ENCODE data around the gene UBE2N.
"Not testable (repeated sequence)": the region's sequence is repeated elsewhere in the genome, so short reads cannot be mapped to it uniquely, and the experiment has no call there.

The UBE2N gene

DNA sequence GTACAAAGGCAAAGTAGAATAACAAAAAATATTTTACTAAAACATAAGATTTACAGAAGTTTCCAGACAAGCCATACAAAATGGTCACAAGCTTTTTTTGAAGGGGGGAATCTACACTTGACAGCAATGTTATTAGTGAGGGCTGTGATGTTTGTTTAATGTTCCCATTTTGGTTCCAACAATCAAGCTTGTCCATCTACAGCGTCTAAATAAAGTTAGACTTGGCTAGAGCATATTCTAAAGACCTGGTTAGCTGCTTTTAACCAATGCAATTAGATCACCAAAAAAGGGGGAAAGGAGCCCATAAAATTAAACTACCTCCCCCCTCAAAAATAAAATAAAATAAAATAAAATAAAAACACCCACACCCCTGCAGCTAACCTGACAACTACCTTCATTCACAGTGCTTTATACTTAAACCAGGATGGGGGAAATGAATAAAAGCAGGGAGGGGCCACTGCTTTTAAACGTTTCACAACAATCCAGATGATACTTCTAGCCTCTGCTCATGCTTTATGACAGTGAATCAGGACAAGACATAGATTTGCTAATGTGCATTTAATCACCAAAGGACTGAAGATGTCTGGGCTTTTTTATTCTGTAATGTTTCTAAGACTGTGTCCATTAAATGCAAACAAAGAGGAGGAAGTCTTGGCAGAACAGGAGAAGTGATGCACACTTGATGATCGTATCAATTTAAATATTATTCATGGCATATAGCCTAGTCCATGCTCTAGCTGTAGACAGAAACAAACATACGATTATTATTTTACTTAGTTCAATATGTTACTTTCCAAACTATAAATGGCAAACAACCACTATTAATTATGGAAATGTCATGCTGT is 32.2 kb downstream of the UBE2N start:
- not testable (repeated sequence) for DNase-seq

DNA sequence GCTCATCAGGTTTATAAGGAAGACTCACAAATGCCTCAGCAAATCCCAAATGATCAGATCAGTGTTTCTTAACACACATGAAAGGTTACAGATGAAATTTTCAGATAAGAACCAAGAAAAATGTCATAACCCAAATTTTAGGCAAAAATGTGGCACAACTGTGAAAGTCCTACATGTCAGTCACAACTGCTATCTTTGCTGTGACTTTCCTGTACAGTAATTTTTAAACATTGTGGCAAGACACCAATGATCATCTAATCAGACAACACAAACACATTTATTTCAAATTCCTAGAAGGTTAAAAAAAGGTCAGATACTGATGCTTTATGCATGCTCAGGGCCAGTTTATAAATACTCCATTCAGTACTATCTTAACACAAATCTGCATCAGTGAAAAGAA is 32.9 kb downstream of the UBE2N start:
- DNase-seq: no peak

DNA sequence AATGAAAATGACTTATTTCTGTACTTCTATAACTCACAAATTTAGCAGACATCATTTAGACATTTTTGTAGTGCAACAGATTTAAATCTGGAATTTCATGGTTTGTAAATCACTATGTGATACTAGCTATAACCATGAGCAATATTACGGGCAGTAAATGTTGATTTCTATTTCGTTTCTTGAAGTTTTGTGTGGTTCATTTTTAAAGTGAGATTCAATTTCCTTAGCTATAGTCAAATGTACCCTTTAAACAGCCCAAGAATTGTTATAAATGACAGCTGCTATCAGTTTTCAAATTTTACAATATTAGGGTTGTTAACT is 33.8 kb downstream of the UBE2N start:
- no peak for DNase-seq

DNA sequence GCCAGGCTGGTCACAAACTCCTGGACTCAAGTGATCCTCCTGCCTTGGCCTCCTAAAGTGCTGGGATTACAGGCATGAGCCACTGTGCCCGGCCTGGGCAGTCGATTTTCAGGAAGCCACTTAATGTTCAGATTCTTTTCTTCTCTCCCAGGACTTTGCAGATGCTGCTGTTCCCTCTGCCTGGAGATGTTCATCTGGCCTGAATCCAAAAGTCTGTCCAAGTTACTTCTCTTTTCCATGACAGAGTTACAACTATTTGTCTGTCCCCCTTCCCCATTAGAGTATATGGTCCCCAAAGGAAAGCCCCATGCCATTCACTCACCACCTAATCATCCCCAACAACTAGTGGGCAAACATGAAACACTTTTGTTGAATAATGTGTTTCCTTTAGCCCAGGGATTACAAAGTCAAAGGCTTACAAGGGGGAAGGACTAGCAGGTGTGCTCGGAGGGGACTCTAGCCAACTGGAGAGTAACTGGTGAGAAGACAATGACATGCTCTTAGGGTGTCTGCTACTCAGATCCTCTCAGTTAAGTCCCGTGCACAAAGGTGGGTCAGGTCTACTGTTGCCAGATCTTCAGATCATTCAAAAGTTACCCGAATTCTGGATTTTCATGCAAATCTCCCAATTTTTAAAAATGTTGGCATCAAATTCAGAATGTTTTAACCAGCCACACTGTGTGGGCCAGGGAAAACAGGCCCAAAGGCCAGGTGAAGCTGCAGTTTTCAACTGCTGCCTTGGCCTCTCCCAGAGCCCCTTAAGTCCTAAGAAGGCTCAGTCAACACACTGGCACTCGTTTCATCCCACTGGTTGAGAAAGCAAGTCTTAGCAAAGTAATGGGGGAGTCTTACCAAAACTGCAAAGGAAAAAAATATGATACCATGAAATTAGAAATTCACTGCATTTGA is 34.4 kb downstream of the UBE2N start:
- DNase-seq: no peak

DNA sequence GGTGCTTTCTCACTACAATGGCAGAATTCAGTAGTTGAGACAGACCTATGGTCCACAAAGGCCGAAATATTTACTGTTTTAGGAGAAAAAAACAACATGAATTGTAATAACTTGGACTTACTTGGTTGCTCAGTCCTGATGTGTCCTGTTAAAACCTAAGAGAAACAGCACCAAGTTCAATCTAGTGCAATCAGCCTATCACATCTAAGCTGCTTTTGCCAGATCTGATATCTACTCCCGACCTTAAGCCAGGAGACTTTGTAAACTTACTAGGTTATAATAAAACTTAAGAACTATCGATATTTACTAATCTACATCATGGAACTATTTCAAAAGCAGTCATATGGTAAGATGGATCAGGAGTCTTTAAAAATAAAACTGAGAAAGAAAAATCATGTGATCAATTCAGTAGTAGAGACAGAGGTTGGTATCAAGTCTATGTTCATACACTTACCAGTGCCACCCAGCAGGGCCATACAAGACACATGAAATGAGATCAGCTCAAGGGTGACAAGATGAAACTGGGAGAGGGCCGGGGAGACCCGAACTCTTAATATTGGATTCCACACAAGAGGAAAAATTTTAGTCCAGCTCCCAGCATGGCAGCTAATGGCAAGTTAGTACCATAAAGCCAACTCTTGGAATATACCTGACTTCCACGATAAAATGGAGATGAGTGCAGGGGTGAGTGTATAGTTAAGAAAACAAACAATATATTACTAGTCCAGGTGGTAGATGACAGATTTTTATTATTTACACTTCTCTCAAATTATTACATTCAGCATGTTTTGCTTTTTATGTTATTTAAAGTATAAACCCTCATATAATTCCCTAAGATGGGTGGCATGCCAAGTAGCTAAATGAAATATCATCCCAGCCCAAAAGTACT is 36.5 kb downstream of the UBE2N start:
- no peak for DNase-seq

DNA sequence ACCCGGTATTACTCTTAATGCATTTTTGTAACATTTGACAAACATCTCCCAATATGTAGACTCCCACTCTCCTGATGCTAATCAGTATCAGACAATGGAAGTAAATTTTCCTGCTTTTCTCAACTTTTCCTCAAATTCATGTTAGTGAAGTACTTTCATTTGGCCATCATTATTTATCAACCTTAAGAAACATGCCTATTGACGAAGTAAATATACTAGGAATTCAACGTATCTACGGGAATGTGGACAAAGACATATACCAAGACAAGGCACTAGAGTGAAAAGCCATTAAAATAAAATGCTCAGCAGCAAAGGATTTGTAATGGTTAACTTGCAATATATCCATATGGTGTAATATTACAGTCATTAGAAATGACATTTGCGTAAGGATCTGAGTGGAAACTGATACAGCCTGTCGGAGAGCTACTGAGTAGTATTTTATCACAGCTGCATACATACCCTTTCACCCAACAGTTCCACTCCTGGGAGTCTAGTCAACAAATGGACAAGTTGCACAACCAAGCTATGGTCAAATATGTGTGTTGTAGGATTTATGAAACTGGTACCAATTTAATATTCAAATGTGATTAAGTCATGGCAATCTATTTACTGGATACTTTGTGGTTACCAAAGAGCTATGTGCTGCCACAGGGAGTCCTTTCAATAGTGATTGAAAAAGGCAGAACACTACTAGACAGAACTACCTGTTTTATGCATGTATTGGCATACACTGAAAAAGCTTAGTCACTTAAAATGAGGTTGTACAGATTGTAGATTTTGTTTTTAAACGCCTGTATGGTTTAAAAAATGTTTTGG is 37.6 kb downstream of the UBE2N start:
- DNase-seq: peak; percentile 32

DNA sequence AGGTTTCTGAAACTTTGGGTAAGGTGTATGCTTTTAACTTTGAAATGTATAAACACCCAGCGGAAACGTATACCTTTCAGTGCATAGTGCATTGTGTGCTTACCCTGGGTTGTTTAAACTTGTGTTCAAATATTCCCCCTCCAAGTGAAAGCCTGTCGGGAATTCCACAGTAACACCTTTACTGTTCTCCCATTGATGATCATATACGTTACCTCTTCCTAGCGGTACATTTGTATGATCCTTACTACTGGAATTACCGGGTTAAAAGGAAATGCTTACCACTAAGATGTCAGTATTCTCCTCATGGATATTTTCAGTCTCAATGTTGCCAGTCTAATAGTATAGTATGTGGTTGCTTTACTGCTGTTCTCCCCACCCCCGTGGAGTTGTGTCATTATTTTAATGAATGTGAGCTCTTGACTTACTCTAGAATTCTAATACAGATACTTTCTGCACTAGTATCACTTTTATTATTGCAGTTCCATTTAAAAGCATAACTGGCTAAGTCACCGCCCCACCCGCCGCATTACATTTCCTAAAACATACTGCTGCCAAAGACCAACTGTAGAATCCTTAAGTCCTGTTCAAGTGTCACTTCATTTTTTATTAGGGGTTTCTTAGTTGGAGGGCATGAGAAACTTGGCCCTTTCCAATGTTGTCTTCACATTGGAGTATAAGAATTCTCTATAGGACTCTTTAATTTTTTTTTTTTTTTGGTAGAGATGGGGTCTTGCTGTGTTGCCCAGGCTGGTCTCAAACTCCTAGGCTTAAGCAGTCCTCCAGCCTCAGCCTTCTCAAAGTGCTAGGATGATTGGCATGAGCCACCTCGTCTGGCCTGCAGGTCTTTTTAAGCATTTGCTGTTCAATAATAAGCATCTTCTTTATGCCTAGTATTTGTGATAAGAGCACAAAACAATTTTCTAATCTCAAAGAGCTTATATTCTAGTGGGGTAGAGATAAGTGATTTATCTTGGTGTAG is 39.1 kb downstream of the UBE2N start:
- no peak for DNase-seq

DNA sequence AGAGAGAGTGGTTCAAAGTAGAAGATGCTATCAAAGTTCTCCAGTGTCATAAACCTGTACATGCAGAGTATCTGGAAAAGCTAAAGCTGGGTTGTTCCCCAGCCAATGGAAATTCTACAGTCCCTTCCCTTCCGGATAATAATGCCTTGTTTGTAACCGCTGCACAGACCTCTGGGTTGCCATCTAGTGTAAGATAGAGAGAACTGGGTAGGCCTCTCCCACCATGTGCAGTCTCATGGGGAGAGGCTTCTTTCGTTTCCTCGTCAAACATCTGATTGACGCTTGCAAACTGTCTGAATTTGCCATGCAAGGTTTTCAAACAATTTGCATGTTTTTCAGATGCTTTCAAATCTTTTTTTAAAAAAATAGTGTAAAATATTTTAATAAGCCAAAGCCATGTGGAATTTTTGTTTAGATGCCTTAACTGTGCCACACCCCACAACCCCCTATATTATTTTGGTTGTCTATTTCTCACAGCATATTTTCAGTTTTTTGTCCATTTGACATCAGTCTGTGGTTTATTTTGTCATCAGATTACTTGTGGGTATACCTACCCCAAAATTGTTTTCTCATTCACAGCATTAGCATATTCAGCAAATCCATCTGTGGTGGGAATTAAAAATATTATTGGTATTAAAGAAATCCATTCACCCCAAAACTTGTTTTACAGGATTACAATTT is 42.4 kb downstream of the UBE2N start:
- not testable (repeated sequence) for DNase-seq

DNA sequence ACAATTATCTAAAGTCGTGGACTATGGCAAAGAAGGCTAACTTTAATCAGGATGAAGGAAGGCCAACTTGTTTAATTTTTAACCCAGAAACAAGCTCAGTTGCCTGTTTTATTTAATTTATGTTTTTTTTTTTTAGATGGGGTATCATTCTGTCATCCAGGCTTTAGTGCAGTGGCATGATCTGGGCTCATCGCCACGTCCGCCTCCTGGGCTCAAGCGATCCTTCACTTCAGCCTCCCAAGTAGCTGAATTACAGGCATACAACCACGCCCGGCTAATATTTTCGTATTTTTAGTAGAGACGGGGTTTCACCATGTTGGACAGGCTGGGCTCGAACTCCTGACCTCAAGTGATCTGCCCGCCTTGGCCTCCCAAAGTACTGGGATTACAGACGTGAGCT is 44.3 kb downstream of the UBE2N start:
- DNase-seq: no peak

DNA sequence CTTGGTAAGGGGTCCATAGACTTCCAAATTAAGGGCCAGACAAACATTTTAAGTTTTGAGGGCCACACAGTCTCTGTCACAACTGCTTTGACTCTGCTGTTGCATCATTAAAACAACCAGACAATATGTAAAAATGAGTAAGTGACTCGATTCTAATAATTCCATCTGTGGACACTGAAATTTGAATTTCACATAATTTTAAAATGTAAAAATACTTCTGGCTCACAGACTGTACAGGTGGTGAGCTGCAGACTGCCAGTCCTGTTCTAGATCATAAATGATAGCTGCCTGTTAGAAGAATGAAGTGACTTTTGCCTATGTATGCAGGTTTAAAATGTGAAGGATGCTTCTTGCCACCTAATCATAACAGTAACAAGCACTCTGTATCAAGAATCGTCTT is 48.3 kb downstream of the UBE2N start:
- no peak for DNase-seq

DNA sequence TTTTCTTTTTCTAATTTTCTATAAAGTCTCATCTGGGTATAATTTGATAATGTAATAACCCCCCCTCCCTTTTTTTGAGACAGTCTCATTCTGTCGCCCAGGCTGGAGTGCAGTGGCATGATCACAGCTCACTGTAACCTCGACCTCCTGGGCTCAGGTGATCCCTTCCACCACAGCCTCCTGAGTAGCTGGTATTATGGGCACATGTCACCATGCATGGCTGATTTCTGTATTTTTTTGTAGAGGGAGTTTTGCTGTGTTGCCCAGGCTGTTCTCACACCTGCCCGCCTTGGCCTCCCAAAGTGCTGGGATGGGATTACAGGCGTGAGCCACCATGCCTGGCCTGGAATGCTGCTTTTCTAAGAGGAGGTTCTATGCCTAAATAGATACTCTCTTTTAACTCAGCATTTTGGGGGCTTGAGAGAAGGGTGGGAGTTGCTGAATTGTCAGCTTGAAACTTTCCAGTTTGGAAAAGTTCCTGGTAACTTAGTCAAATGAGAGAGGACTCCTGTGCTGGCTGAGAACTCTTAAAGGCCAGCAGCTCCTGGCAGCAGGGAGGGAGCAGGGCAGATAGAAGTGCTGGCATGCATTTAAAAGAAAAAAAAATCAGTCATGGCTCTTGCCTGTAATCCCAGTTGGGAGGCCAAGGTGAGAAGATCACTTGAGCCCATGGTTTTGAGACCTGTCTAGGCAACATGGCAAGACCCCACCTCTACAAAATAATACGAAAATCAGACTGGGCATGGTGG is 51.0 kb downstream of the UBE2N start:
- DNase-seq: no peak

DNA sequence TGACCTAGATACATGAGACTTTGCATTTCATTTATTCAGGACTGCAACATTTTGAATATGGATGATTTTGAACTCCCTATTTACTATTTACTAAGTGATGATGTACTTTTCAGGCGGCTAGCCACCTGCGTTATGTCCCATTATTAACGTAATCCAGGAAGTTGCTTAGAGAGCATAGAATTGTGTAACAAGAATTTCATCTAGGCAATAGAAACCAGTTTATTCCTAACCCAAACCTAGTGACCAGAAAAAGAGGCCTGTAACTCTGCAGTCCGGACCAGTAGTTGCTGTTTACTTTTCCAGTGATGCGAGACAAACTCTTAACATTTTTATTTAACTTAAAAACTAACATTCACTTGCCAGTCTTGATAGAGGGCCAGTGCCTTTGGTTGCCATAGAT is 51.7 kb downstream of the UBE2N start:
- no peak for DNase-seq

DNA sequence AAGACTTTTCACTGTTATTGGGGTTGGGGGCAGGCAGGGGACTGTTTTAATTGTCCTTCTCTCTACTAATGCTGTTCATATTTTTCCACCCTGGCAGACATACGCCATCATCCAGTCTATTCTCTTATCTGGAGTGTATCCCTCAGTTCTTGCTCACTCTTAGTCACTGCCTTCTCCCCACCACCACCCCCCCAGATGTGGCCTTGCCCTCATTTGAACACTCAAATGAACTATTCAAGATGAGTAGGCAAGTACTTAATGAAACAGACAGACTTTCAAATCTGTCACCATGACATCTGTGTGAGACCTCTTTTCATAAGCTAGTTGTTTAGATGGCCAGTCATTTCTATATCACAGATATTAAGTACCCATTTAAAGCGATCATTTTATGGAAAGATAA is 54.0 kb downstream of the UBE2N start:
- no peak for DNase-seq

DNA sequence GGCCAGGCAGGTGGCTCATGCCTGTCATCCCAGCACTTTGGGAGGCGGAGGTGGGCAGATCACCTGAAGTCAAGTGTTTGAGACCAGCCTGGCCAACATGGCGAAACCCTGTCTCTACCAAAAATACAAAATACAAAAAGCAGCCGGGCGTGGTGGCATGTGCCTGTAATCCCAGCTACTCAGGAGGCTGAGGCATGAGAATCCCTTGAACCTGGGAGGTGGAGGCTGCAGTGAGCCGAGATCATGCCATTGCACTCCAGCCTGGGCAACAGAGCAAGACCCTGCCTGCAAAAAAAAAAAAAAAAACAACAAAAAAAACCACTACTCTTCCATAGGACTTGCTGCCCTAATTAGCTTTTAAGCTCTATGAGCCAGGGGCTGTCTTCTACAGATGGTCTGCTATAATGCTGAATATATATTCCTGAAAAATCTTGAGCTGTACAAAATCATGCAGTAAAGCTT is 59.7 kb downstream of the UBE2N start:
- DNase-seq: not testable (repeated sequence)

DNA sequence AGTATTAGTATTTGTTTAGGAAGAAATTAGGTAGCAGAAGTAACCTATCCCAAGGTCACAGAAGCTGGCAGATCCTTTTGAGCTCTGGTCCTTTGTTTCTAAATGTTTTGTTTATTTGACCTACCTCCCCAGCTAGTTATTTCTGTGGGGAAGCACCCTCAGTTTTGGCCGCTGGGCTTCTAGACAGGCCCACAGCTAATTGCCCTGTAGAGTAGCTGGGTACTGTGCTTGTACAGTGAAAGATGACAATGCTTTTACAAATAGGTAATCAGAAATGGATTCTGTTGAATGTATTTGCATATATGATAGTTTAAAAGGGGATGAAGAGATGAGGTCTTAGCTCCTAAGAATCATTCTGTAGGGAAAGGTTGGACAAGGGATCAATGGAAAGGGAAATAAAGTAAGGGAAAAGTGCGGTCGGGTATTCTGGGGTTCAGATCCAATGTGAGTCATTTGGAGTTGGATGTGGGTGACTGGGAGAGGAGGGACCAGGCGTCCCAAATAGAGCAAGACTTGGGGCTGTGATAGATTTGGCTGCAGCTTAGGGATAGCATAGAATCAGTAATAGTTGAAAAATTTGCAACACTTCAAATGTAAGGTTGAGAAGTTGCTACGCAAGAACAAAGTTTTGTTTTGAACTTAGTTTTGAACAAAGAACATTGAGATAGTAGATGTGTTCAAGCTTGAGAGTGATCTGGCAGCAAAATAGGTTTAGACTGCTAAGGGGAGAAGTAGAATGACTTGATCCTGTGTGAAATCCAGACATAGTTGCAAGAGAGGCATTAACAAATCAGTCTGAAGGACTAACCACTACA is 60.4 kb downstream of the UBE2N start:
- DNase-seq: no peak

DNA sequence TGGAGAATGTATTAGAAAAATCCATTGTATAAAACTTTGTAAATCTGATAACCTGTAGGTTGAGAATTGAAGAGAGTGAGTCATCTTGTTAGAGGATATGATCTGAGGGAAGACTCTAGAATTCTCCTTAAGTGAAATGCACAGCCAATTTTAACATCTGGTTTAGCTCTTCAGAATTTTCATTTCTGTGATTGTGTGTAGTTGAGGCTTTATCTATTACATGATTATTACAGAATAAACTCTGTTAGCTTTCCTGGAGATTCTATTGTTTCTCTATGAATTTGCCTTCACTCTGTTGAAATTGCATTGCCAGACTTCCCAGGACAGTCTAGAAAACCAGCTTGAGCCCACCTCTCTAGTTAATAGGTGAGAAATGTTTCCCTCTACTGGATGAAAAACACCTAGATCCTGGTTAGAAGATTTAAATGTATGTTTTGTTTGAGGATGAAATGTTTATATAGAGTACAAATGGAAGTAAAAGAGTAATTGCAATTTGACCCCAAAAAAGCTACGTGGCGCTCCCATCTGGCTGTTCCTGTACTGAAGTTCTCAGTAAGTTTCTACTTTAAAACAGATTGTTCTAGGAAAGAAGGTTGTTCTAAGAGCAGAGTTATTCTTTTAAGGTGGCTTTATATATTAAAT is 61.1 kb downstream of the UBE2N start:
- no peak for DNase-seq

DNA sequence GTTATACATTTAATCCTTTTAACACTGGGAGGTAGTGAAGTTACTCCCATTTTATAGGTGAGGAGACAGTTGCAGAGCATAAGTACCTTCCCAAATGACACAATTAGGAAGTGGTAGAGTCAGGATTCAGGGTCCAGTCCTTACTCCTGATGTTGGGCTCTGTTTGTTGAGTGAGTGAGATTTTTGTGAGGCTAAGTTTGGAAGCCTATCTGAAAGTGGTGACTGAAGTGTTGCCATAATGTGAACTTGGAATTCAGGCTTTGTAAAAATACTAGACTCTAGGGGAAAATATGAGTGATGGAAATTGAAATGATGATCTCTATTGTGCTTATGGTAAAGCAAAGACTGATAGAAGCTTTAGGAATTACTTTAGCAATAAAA is 61.8 kb downstream of the UBE2N start:
- DNase-seq: no peak

DNA sequence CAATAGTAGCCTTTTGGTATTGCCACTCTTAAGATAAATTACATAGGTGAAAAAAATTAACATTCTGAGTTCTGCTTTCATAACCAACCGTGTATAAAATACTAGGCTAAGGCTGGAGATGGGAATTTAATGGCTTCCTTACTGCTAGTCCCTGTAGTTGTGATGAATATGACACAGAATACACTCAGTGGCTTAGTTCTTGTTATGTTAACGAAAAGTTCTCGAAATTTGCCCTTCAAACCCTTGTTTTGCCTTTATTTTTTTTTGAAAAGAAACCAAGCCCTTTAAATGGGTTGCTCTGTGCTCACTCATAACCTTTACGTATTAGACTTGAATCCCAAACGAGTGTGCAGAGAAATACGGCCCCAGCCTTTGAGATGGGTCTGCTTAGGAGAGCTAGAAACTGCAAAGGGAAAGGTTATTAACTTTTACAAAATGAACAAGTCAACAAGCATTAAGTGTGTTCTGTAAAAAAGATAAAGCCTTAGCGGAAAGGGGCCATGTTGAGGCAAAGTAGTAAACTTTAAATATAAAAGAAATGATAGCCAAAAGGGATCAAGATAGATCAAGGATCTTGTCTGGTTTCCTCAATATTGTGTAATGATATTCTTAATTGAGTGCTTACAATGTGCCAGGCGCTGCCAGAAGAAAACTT is 62.3 kb downstream of the UBE2N start:
- peak; percentile 30 for DNase-seq

Data from NCI-H2029 treated with DMSO at 0.1 percent for 48 hours (cell line).